ENCODE results near the gene KDM1A.
"Not testable (repeated sequence)": the region's sequence is repeated elsewhere in the genome, so short reads cannot be mapped to it uniquely, and the experiment has no call there.

KDM1A gene

DNA sequence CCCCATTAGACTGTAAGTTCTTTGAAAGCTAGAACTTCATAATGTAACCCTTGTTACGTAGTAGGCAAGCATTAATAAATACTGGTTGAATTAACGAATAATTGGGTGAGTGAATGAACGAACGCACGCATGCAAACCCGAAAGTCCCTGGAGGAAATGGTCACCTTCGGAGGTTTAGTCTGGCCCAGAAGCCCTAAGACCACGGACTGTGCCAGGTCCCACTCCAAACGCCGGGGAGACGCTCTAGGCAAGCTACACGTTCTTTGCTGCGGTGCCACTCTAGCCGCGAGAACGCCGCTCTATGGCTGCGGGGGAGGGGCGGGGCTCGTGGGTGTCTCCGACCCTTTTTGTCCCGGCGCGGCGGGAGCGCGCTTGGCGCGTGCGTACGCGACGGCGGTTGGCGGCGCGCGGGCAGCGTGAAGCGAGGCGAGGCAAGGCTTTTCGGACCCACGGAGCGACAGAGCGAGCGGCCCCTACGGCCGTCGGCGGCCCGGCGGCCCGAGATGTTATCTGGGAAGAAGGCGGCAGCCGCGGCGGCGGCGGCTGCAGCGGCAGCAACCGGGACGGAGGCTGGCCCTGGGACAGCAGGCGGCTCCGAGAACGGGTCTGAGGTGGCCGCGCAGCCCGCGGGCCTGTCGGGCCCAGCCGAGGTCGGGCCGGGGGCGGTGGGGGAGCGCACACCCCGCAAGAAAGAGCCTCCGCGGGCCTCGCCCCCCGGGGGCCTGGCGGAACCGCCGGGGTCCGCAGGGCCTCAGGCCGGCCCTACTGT lies at the start of gene KDM1A:
Gene KDM1A, plus strand, starts transcription at position 375 of the 769 bp plus-strand sequence. Its CDS starts 129 bp downstream, at position 504.
- peak; percentile 97 for DNase-seq

DNA sequence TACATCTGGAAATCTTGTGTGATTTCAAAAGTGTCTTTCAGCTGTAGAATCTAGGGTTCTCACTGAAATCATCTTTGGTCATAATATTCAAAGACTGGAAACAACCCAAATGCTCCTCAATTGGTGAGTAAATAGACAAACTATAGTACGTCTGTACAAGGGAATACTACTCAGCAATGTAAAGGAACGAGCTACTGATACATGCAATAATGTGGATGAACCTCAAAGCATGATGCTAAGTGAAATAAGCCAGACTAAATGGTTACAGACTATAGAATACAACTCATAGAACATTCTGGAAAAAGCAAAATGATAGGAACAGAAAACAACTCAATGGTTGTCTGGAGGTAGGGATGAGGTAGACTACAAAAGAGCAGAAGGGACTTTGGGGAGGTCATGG lies 49.2 kb upstream of the KDM1A start:
- no peak for DNase-seq

DNA sequence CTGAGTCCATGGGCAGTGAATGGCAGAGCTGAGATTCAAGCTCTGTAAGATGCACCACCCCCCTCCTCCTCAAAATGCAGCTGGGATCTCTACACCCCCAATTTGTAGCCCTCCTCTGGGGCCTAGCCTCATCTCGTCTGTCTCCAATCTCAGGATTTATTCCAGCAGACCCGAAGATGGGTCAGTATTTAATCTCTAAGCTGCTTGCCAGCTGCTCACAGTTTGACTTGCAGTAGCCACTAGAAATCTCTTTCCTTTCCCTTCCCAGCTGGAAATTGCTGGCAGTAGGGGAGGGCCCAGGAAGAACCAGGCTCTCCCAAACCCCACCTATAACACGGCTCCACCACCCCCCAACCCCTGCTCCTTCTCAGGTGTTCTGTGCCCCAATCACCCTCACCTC lies 48.1 kb upstream of the KDM1A start:
- DNase-seq, result no peak

DNA sequence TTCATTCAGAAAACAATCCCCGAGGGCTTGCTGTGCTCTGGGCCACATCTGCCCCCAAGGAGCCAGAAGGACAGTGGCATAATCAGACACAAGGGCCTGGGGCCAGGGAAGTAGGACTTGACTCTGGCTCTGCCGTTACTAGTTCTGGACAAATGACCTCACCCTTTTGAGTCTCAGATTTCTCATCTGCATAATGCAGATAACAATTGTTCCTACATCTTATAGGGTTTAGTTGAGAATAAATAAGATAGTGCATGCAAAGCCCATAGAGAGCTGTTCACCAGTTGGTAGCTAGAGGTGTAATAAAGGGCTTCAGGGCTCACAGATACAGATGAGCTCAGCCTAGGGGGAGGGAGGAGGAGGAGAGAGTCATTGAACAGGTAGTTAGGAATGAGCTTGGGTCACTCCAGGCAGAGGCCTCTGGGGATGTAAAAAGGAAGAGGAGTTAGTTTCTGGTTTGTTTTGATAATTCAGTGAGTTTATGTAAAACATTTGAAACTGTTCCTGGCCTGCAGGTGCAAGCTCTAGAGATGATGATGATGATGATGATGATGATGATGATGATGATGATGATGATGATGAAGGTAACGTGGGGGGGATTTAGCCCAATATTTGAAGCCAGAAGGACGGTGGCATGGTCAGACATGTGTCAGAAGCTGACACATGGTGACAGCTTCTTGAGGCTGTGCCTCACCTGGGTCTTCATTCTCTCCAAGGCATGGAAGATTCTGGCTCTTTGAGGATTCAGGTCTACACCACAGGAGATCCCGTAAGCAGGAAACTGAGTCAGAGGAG lies 47.5 kb upstream of the KDM1A start:
- no peak for DNase-seq

DNA sequence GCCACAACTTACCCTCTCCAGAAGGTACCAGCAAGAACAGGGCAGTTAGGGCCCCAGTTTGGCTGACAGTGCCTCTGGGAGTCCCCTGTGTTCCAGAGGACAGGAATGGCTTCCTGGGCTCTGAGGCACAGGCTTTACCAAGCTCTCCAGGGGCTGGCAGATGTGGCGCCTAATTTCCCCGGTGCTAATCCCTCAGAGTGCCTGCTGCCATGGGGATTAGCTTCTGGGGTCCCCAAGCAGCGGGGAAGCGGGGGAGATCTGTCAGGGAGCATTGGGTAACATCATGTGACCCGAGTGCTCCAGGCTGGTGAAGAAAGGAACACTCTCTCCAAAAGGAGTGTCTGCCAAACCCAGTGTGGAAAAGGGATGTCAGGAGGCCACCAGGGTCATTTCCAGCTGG lies 46.5 kb upstream of the KDM1A start, which contains the start of gene LACTBL1:
Gene LACTBL1, minus strand, starts transcription at position 107 of the 400 bp plus-strand sequence. CDS start 550 bp downstream, outside the sequence.
- DNase-seq, result no peak

DNA sequence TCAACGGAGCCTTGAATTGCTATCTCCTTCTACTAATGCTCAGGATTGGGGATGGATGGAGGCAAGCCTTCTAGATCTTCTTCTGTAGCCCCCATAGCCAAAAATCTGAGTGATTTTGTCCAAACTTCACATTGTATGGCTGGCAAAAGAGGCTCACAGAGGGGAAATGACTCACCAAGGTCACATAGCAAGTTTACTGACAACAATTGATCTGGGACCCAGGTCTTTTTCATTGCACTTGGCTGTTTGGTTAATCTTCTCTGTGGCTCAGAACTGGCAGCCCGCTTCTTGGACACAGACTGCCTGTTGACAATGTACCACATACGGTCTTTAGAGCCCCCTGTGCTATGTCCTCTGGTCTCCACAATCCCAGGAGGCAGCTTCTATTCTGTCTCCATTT lies 43.6 kb upstream of the KDM1A start:
- DNase-seq, result no peak

DNA sequence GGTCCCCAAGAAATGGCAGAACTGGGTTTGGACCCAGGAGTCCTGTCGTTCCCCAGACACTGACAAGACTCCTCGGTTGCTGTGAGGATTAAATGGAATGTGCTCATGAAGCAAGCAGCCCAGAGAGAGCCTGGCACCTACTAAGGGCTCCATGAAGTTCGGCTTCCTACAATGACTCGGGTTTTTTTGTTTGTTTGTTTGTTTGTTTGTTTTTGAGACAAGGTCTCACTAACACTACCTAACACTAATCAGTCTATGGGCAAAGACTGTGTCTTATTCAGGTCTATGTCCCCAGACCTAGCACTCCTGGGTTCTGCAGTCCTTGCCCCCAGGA lies 43.2 kb upstream of the KDM1A start:
- DNase-seq, result no peak

DNA sequence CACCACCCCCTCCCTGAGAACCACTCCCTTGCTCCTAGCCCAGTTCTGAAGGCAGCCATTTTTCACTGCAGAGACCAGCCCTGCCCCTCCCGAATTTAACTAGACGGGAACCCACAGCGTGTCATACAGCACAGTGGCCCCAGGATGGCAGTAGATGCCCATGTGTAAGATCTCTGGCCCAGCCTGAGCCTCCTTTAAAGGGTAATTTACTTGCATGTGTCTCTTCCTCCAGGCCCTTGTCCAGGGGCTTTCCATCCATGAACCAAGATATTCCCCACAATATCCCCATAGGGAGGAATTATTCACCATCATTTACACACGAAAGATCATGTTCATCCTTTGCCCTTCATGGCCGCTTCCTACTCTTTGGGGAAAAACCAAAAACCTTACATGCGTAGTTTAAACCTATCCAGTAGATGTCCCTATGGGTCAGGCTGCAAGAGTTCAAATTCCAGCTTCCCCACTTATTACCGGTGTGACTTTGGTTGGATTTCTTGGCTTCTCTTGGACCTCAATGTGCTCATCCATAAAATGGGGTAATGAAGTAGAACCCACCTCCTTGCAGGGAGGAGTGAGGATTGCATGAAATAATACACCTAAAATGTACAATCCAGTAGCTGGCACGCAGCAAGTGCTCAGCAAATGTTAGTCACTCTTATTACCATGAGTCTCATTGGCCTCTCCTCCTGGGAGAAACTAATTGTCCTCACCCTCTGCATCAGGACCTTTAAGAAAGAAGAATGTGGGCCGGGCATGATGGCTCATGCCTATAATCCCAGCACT lies 42.6 kb upstream of the KDM1A start:
- peak; percentile 74 for DNase-seq

DNA sequence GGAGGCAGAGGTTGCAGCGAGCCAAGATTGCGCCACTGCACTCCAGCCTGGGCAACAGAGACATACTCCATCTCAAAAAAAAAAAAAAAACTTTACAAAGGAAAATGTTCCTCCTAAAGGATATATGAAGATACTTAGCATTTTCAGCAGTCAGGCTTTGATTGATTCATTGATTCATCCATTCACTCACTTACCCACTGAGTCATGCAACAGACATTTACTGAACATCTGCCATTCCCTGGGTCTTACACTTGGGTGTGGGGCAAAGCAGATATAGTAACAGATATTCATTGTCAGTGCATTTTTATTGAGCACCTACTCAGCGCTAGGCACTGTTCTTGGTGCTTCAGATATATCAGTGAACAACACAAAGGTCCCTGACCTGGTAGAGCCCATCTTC lies 41.0 kb upstream of the KDM1A start:
- DNase-seq, result no peak

DNA sequence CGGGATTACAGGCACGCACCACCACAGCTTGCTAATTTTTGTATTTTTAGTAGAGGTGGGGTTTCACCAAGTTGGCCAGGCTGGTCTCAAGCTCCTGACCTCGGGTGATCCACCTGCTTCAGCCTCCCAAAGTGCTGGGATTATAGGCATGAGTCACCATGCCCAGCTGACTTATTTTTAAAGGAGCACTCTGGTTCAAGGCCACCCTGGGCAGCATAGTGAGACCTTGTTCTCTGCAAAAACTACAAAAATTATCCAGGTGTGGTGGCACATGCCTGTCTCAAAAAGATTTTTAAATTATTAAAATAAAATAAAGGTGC lies 38.8 kb upstream of the KDM1A start:
- not testable (repeated sequence) for DNase-seq

DNA sequence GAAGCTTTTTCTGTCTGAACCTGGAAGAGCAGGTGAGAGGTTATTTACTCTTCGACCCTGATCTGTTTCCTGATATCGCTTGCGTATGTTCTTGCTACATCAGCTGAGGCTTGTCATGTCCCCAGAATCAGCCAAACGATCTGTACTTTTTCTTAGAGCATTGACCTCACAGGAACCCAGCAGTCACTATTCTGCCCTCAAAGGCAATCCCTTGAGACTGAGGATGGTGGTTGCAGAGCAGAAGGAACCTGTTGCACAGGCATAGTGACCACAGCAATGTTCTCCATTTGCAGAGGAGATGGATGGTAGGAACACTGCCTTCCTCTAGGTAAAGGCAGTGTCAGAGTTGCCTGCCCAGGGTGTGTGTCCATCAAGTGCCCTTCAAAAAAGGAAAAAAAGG lies 35.3 kb upstream of the KDM1A start:
- no peak for DNase-seq

DNA sequence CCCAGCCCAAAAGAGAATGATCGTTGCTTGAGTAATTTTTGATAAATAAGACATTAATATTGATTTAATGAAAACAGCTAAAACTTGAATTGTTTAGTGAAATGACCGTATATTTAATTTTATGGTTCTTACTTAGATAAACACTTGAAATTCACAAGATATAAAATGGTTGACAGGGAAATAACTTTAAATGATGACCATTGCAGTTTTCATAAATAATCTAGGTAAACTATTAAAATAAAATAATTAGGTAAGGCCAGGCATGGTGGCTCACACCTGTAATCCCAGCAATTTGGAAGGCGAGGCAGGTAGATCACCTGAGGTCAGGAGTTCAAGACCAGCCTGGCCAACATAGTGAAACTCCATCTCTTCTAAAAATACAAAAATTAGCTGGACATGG lies 26.9 kb upstream of the KDM1A start:
- not testable (repeated sequence) for DNase-seq

DNA sequence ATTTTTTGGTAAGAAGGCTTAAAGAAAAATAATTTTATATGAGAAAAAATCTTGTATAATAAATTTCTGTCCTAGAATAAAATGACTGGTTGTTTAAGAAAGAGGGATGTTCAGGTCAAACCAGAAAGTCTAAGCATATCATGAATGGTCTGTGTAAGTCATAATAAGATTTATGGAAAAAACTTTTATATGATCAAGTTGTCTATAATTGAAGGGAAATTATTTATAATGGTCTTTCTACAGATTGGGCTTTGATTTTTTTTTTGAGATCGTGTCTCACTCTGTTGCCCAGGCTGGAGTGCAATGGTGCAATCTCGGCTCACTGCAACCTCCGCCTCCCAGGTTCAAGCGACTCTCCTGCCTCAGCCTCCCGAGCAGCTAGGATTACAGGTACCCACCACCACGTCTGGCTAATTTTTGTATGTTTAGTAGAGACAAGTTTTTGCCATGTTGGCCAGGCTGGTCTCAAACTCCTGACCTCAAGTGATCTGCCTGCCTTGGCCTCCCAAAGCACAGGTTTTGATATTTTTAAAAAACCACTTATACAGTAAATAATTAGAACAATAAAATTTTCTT lies 26.0 kb upstream of the KDM1A start:
- DNase-seq, result not testable (repeated sequence)

DNA sequence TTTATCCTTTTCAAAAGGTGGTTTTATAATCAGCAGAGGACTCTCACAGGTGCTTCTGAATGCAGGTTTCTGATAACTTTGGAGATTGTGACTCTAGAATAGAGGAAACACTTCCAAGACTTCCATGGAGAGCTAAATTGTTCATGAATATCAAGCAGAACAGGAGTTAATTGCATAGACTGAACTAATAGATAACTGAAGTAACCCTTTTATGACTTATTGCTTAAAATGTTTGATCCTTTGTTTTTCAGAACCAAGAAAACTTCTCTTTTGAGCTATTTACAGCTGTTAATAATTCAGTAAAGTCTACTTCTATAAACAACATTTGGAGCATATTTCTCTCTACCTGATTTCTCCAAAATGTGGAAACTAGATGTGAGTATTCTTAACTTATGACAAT lies 23.5 kb upstream of the KDM1A start:
- no peak for DNase-seq

DNA sequence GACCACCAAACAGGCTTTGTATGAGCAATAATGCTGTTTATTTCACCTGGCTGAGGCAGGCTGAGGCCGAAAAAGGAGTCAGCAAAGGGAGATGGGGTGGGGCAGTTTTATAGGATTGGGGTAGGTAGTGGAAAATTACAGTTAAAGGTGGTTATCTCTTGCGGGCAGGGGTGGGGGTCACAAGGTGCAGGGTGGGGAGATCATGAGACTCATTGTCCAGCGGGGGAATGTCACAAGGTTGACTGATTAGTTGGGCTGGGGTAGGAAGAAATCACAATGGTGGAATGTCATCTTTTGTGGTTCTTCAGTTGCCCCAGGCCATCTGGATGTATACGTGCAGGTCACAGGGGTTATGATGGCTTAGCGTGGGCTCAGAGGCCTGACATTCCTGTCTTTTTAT lies 21.7 kb upstream of the KDM1A start:
- DNase-seq, result not testable (repeated sequence)

DNA sequence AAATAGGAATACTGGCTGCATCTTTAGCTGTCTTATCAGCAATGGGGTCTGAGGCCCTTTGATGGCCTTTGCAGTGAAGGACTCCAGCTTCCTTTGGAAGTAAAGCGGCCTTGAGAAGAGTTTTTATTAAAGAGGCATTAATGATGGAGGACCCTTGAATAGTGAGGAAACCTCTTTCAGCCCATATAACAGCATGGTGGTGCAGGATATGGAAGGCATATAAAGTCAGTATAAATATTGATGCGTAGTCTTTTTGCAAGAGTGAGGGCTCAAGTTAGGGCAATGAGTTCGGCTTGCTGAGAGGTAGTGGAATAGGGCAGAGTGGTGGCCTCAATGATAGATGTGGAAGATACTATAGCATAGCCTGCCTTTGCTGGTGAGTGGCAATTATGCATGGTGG lies 19.1 kb upstream of the KDM1A start:
- DNase-seq, result not testable (repeated sequence)

DNA sequence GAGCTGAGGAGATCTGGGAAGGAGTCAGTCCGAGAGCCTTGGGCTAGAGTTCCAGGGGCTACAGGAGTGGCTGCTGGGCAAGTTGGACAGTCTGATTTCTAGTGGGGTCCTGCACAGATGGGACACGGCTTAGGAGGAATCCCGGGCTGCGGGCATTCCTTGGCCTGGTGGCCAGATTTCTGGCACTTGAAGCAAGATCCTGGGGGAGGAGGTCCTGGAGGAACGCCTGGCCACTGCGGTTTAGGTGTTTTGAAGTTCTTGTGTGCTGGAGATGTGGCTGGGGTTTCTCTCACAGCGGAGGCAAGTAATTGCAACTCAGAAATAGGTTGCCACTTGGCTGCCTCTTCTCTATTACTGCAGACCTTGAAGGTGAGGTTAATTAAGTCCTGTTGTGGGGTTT lies 17.1 kb upstream of the KDM1A start:
- DNase-seq, result not testable (repeated sequence)

DNA sequence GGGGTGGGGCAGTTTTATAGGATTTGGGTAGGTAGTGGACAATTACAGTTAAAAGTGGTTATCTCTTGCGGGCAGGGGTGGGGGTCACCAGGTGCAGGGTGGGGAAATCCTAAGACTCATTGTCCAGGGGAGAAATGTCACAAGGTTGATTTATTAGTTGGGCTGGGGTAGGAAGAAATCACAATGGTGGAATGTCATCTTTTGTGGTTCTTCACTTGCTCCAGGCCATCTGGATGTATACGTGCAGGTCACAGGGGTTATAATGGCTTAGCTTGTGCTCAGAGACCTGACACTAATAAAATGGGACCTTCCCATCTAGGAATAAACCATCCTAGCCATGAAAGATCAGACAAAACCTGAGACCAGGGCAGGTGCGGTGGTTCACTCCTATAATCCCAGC lies 15.2 kb upstream of the KDM1A start:
- no peak for DNase-seq

DNA sequence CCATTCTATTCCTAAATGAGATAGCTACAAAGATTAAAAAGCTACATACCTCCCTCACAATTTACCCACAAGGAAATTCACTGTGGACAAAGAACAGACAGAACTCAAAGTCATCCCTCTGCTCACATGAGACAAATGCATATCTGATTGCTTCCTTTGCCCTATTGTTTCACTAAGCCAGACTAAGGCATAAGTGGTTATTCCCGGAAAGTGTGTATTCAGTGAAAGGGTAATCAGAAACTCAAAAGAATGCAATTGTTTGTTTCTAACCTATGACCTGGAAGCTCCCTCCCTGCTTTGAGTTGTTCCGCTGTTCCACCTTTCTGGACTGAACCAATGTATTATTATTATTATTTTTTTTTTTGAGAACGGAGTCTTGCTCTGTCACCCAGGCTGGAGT lies 14.5 kb upstream of the KDM1A start:
- not testable (repeated sequence) for DNase-seq

DNA sequence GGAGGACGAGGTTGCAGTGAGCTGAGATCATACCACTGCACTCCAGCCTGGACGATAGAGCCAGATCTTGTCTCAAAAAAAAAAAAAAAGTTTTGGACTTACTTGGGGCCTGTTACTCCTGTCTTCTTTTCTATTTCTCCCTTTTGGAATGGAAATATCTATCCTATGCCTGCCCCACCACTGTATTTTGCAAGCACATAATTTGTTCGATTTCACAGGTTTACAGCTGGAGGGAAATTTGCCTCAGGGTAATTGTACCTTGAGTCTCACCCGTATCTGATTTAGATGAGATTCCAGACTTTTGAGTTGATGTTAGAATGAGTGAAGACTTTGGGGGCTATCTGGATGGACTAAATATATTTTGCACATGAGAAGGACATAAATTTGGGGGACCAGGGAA lies 12.2 kb upstream of the KDM1A start:
- no peak for DNase-seq

DNA sequence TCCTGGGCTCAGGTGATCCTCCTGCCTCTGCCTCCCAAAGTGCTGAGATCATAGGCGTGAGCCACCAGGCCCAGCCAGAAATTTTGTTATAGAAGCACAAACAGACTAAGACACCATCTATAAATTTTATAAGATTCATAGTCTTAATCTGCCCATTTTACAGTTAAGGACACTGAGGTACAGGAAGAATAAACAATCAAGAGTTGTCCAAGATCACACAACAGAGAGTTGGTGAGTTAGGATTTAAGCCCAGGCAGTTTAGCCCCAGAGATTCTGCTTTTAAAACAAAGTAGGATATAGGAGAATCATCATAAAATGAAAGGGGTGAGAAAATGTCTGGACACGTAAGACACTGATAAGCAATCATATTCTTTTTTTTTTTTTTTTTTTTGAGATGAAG lies 10.4 kb upstream of the KDM1A start:
- no peak for DNase-seq

DNA sequence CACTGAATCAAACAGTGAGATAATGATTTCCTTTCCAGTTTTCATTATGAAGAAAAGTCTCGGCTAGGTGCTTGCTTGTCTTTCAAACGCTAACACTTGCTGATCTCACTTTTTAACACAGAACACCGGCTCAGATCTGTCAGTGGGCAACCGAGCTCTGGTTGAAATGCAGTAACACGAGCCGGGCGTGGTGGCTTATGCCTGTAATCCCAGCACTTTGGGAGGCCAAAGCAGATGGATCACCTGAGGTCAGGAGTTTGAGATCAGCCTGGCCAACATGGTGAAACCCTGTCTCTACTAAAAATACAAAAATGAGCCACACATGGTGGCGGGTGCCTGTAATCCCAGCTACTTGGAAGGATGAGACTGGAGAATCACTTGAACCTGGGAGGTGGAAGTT lies 9.2 kb upstream of the KDM1A start:
- not testable (repeated sequence) for DNase-seq

DNA sequence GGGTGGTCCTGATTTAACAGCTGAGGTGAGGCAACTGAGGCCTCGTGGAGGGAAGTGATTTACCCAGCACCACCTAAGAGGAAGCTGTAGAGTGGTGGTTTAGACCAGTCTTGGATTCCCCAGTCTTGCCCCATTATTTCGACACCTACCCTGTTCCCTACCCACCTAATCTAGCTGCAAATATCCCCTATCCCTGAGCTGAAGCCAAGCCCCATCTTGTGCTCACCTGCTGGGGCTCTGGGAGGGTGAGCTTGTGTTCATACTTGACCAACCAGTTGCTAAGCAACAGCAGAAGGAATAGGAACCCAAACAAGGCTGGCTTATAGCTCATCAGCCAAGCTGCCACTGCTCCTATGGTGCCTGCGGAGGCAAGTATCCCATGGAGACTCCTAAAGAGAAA lies 5.6 kb upstream of the KDM1A start:
- DNase-seq, result peak; percentile 88
